HG03342 (cell line): ENCODE measurements around the gene SEMA4A.
"Not testable (repeated sequence)": the region's sequence is repeated elsewhere in the genome, so short reads cannot be mapped to it uniquely, and the experiment has no call there.

Experiments used
- ATAC-seq: cut with Tn5 transposase; IDR thresholded peaks from one replicate; pipeline ENCODE4 v1.9.1; 2021; ENCODE audit warnings: mild to moderate bottlenecking, moderate library complexity; ENCODE audit not compliant: unreplicated experiment

The SEMA4A gene

GRCh38 chr1:156153362-156153761 is at the start of gene SEMA4A:
TSS of gene SEMA4A (plus strand) at chr1:156153585. CDS start at chr1:156154579, 994 bp downstream.
- ATAC-seq = no peak

DNA sequence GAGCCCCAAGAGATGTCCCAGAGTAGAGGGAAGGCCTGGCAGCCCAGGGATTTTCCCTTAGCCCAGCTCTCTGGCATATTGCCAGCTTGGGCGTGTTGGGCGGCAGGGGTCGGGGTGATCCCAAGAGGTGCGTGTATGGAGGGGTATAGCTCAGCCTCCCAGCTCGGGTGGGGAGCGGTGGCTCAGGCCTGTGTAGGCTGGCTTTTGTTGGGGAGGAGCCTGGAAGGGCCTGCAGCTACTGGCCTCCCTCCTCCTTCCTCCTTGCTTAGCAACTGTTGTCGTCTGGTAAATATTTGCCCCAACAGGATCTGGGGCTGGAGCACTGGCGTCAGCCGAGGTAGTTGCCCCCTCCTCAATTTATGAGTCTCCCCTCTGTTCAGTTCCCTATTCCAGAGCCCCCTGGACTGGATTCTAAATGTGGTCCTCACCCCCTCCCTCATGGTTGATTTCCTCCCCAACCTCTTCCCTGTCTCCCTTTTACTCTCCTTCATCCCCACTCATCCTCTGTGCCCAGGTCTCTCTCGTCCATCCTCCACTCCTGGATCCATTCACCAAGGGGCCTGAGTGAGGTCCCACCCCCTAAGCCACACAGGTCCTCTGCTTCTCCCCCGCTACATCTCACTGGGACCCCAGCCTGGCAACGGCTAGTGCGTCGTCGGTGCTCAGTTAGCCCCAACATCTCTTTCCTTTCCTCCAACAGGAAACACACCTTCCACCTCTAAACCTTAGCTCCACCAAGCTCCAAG is 49.1 kb upstream of the SEMA4A start:
- ATAC-seq = no peak

- no peak for ATAC-seq
Observed at GRCh38 chr1:156104861-156105832, 48.2 kb upstream of the SEMA4A start.

- no peak for ATAC-seq
Observed at GRCh38 chr1:156106624-156107488, 46.5 kb upstream of the SEMA4A start.

GRCh38 chr1:156108057-156108456 is 45.3 kb upstream of the SEMA4A start:
- ATAC-seq = no peak

DNA sequence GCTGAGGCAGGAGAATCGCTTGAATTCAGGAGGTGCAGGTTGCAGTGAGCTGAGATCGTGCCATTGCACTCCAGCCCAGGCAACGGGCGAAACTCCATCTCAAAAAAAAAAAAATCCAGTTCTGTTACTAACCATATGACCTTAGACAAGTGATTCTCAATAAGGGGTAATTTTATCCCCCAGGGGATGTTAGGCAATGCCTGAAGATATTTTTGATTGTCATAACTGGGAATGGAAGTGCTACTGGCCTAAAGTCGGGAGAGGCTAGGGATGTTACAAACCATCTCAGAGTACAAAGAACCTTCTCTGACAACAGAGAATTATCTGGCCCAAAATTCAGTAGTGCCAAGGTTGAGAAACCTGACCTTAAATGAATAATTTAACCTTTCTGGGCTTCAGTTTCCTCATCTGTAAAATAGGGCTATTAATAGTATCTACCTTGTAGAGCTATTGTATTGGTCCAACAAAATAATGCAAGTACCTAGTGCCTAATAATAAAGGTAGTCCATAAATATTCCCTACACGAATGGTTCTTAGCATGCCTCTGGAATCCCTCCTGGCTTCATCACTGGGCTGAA is 44.6 kb upstream of the SEMA4A start:
- no peak for ATAC-seq

DNA sequence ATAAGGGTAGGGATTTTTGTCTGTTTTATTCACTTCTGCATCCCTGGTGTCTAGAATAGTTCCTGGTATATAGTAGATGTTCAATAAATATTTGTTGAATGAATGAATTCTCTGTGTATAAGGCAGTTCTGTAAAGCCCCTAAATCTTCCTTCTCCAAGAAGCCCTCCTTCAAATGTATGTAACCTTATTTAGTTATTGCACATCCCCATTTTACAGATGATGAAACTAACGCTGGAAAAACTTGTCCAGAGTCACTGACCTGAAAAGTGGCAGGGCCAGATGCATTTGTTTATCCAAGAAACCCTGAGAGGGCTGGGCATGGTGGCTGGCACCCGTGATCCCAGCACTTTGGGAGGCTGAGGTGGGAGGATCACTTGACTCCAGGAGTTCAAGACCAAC is 43.1 kb upstream of the SEMA4A start:
- ATAC-seq = no peak

DNA sequence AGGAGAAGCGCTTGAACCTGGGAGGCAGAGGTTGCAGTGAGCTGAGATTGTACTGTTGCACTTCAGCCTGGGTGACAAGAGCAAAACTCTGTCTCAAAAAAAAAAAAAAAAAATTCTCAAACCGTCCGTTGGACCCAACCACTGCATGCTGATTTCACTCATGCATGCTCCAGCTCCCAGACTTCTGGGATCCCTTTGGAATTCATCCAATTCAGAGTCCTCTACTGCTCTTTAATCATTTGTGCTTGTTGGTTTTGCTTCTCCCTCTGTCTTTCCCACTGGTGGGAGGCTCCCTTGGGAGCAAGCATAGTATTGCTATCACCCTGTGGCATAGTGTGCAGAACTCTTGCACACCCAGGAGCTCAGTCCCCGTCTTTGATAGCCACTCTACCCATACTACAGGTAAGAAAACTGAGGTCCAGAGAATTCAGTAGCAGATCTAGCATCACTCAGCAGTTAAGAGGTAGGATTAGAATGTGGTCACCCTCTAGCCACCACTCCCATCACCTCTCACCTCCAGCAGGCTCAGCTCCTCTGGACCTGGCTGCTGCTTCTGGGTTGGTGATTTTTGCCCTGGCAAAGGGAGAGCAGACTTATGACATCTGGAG is 41.9 kb upstream of the SEMA4A start:
- ATAC-seq = no peak

GRCh38 chr1:156112276-156113137 is 40.9 kb upstream of the SEMA4A start:
- no peak for ATAC-seq

GRCh38 chr1:156113282-156113950 is 40.0 kb upstream of the SEMA4A start:
- no peak for ATAC-seq

DNA sequence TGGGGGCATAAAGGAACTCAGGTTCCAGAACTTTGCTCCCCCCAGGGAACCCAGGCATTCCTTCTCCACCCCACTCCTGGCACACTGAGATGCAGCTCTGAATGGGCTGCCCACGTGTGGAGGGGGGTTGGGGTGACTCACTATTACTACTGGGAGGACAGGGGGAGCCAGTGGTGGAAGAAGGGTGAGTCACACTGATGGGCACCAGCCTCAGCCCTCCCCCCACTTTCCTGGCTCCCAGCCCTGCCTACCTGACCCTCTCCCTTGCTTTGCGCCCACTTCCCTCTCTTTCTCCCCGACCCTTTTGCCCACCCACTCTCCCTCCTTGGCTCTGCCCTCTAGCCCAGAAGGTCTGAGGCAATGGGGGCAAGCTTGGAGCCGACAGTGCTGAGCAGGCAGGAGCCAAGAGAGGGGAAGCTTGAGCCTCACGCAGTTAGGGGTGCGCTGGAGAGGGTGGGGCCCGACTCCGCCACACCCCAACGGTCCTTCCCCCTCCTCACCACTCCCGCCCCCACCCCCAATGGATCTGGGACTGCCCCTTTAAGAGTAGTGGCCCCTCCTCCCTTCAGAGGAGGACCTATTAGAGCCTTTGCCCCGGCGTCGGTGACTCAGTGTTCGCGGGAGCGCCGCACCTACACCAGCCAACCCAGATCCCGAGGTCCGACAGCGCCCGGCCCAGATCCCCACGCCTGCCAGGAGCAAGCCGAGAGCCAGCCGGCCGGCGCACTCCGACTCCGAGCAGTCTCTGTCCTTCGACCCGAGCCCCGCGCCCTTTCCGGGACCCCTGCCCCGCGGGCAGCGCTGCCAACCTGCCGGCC is 39.1 kb upstream of the SEMA4A start, which contains the start of gene LMNA:
LMNA (plus strand) TSS at position 611 of the 818 bp plus-strand sequence. CDS start 208 bp downstream, outside the sequence.
- ATAC-seq = peak; percentile 52

GRCh38 chr1:156114919-156115513 is 38.4 kb upstream of the SEMA4A start:
- no peak for ATAC-seq

DNA sequence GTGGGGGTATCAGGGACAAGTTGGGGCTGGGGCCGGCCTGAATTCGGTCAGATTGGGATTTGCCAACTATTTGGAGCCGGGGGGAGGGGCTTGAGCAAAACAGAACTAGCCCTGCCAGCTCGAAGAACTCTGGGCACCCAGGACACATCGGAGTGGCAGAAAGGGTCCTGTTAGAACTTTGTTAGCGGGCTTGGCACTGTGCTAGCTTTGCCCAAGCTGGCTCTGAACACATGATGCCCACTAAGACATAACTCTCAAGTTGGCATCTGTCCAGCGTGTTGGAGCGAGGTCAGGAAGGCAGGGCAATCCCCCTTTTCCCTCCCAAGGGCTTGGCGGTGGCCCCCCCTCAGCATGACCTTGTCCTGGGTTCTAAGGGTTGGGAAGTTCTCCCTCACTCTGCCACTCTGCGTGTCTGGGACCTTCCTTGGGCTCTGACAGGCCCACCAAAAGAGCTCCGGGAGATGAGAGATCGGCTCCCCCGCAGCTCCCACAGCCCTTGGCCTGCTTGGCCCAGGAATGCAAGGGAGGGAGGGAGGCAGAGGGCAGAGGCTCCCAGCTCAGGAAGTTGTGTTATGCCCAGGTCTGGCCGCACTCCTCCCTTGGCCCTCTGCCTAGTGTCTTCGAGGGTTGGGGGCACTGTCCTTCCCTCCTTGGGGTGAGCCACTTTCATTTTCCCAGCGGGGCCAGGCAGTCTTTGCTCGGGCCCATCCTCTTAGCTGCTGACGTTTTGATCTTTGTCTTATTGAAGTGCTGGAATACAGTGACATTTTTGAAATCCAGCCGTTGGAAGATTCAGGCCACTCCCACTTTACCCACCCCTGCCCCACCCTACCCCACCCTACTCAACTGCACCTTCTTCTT is 37.6 kb upstream of the SEMA4A start:
- ATAC-seq = no peak

DNA sequence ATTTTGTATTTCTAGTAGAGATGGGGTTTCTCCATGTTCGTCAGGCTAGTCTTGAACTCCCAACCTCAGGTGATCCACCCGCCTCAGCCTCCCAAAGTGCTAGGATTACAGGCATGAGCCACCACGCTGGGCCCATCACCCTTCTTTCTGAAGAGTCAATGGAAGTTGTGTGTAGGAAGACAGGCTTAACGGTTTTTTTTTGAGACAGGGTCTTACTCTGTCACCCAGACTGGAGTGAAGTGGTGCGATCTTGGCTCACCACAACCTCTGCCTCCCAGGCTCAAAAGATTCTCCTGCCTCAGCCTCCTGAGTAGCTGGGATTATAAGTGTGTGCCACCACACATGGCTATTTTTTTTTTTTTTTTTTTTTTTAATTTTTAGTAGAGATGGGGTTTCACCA is 36.7 kb upstream of the SEMA4A start:
- ATAC-seq = not testable (repeated sequence)

GRCh38 chr1:156117414-156118176 is 35.8 kb upstream of the SEMA4A start:
- no peak for ATAC-seq
